HCT116 (cell line): ENCODE data around the gene WDR35.

Experiments
- TF ChIP-seq, protein P1 (sequence below), 3 experiments: fragments of 200-600 bp in 1 of 3; sonication (generic) in 1 of 3; IDR thresholded peaks in 2 of 3; conservative IDR thresholded peaks in 1 of 3; 2 replicates each; pipeline ENCODE4 v1.5.1; 2012 to 2017; ENCODE audit warnings: low read depth in 2 of 3, low read length in 2 of 3, antibody characterized with exemption in 1 of 3, borderline replicate concordance in 1 of 3, control low read depth in 1 of 3, mild to moderate bottlenecking in 1 of 3, mixed read lengths in 1 of 3, mixed run types in 1 of 3, moderate library complexity in 1 of 3; ENCODE audit not compliant: insufficient read depth in 1 of 3
- TF ChIP-seq, protein P2 (sequence below): IDR thresholded peaks from 2 replicates; pipeline ENCODE4 v1.6.1; 2012

DNA sequence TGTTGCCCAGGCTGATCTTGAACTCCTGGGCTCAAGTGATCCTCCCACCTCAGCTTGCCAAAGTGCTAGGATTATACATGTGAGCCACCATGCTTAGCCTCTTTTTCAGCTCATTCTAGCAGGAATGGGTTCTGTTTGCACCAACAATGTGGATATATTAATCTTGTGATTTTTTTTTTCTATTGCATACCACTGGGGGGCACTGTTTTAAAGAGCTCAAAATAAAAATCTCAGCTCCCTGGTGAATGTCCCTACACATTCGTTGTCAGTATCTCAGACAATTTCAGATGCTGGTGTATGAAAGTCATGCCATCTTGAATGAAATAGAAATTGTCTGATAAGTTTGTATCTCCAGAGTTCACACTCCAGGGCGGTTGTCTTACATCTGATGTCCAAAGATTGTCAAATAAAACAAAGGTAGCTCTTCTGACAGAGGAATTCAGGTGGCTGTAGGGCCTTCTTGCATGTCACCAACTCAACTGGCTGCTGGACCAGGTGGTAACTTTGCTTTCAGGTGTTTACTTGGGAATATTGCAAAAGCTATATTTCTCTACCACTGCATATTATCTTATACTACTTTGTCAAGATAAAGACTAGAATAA lies 25.7 kb upstream of the WDR35 start:
- TF ChIP-seq, protein P1, sequence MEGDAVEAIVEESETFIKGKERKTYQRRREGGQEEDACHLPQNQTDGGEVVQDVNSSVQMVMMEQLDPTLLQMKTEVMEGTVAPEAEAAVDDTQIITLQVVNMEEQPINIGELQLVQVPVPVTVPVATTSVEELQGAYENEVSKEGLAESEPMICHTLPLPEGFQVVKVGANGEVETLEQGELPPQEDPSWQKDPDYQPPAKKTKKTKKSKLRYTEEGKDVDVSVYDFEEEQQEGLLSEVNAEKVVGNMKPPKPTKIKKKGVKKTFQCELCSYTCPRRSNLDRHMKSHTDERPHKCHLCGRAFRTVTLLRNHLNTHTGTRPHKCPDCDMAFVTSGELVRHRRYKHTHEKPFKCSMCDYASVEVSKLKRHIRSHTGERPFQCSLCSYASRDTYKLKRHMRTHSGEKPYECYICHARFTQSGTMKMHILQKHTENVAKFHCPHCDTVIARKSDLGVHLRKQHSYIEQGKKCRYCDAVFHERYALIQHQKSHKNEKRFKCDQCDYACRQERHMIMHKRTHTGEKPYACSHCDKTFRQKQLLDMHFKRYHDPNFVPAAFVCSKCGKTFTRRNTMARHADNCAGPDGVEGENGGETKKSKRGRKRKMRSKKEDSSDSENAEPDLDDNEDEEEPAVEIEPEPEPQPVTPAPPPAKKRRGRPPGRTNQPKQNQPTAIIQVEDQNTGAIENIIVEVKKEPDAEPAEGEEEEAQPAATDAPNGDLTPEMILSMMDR (IDR thresholded peaks at IDR 0.05 in 2 of 3, conservative IDR thresholded peaks at IDR 0.05 in 1 of 3; ENCODE audit: borderline replicate concordance in 1 of 3, insufficient read depth in 1 of 3, low read depth in 2 of 3, low read length in 2 of 3): peak; percentile 52 to 83 (median 70)
- TF ChIP-seq, protein P2, sequence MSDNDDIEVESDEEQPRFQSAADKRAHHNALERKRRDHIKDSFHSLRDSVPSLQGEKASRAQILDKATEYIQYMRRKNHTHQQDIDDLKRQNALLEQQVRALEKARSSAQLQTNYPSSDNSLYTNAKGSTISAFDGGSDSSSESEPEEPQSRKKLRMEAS: no peak
